ENCODE measurements around the gene SH3YL1.

SH3YL1 gene

DNA sequence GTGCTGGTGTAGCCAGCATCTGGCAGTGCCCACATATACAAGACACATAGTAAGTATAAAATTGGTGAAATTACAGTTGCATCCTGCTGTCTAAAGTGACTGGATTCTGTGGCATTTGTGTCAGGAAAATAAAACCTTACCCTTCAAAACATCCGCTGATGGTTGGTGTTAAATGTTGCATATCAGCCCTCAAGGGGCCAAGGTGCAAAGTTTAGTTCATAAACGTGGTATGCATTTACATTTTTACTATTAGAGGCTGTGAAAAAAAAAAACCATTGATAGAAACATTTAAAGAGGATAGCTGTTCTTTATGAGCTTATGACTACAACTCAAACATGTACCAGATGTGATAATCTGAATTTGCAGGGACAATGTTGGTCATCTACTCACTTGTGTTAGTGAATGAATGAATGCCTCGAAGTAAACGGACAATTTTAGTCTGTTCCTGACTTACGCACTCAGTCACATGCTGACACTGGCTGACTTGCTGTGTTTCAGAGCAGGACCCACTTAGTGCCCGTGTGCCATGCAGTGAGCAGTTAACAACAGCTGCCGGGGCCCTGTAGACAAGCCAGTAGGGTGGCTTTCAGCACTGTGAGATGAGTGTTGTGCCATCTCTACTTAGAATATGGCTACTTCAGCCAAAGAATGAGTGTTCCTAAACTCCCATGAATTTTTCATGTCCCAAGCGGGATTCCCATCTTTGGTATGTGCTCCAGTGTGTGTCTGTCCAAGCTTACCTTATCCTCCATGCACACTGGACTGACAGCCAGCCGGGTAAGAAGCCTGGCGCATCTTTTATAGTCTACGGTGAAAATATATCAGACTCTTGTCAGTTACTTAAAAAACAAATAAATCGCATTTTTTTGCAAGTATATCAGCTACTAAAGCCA is 18.8 kb upstream of the SH3YL1 start:
- no peak for DNase-seq

DNA sequence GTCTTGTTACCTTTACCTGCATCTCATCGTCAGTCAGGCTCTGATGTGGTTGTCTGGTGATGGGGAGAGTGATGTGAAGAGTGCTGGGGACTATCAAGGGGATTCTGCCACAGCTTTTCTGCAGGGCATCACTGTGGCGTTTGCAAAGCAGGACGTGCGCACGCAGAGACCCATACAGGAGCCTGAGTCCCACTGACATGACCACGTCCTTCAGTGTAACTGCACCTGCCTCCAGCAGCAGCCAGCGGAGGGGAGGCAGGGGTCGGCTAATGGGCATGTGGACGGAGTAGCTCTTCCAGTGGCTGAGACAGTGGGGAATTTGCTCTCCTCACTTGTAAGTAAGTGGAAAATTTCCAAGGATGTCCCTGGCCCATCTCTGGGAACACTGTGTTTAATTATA is 17.5 kb upstream of the SH3YL1 start:
- DNase-seq: no peak

DNA sequence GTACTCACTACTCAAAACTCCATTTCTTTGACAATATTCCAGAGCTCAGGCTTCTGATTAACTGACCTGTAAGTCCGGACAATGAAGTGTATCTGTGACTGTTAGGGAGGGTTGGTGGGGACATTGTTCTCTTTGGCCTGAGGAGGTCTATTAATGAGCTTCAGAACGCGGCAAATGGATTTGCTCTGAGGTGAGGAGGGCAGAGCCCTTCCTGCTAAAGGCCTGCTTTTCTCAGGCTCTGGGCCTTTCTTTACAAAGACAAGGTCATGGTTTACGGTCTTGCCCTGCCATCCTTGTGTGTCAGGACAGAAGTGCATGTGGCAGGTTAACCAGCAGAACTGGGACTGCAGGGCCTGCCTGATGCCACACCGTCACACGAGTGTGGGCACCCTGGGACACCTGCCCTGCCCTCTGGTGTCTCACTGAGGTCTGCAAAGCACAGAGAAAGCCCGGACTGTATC is 16.8 kb upstream of the SH3YL1 start:
- DNase-seq: peak; percentile 17

DNA sequence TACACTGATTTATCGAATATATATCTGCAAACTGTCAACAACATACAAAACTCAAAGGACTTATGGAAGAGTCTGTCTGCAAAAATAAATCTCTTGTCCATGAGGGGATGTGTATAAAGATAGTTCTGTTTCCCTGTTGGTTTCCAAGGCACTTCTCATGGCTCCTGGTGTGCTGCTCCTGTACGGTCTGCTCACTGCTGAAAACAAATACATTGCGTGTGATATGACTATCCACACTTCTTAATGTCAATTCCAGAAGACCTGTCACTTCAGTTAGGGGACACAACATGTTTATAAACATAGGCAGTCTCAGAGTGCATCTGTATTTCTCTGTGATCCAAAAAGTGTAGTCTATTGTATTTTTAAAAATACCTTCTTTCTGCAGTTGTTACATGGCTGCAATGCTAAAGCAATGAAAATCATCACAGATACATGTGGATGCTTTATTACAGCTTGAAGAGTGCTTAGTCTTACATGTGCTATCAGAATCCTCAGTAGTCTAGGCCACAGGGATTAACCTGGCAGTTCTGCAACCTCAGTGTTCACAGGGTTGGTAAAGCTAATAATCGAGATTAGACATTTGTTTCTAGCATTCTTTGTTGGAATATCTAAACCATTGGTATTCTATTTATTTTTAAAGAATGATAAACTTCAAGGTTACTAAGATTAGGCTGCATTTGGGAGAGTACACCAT is 16.3 kb upstream of the SH3YL1 start:
- DNase-seq: no peak

DNA sequence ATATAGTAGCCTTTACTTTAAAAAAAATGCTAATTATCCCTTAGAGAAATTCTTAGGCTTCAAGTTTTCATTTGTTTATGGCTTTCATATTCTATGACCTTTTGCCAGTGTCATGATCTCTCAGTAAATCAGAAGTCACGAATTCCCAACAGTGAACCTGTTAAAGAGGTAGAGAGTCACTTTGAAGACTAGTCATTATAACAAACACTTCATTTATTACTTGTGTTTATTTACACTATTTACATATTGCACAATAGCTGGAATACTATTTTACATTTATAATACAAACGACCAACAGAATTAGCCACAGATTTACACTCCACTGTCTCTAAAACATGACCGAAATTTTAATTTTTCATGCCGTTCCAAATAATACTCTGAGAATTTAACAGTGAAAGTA is 15.5 kb upstream of the SH3YL1 start:
- DNase-seq: no peak

DNA sequence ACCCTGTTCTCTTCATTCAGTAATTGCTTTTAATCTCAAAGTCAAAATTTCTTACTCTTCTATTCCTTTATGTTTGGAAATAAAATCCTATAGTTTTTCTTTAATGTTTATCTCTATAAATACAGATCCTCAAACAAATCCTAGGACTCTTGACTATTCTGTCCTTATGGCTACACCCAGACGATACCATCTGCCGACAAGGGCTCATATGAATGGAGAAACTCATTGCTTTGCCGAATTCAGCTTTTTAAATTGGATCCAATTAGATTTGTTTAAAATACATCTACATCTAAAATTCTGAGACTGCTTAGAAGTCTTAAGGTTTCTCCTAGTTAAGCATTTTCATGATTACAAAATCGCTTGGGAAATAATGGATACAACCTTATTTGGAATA is 15.1 kb upstream of the SH3YL1 start:
- no peak for DNase-seq

DNA sequence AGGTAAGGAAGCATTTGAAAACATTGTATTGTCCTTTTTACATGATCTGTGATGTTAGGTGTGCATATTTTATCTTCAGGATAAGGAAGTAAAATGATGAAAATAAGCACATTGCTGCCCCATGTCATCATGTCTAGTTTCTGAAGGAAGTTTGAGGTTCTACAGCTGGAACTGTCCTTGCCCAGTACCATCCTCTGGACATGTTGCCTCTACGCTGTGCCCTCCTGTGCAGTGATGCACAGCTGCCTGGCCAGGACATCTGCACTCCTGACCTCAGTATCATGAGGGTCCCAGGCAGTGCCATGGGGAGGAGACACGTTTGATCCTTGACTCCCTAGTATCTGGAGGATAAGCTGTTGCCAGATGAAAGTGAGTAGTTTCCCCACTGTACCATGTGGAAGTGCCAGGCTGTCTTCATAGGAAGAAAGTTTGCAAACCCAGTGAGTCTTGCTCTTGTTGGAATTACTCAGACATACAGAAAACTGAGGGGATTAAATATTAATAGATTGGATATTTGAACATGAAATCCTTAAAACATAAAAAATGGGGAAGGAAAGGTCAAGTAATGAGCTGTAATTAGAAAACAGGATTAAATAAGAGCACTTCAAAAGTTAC is 14.6 kb upstream of the SH3YL1 start:
- no peak for DNase-seq

DNA sequence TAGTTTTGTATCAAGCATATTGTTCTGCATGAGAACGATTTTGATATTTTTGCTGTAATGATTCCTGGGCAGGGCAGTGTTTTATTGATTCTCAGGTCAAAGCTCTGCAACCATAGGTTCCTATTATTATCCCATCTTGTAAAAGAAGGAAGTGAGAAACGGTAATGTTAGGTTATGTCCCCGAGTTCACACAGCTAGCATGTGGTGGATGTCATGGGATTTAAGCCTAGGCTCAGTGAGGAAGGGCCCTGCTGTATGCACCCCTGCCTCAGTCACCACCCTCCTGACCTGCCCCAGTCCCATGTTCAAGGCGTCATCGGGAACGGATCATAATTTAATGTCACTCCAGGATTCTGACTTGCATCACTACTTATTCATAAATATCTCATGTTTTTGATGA is 11.6 kb upstream of the SH3YL1 start:
- DNase-seq: no peak

DNA sequence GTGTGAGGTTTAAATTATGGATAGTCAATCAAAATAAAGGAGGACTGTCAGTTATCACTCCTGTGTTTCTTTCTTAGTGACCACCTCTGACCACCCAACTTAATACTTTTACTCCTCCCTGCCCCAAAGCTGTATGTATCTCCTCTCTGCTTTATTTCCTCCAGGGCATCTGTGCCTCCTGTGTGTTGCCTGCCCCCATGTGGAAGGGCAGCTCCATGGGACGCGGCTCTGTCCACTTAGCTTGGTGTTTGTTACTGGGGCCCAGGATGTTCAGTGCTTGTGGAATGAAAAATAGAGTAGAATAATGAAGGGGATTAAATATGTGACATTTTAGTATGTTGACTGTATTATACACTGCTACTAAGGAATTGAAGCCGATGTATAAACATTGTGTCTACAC is 10.7 kb upstream of the SH3YL1 start:
- no peak for DNase-seq

DNA sequence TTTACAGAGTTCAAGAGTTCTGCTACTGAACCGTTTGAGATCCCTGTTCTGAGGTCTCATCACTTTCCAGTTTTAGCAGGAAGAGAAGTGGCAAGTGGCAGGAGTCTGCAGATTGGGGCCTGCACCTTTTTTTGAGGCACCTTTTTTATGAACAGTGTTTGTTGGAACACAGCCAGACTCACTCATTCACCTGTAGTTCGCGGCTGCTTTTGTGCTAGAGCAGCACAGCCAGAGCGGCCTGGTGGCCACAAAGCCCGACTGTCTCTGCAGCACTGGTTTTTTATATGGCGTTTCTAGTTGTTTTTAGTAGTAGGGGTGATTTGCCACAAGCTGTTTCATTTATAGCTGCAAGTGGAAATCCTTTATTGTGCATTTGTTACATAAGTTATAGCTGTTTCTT is 9.5 kb upstream of the SH3YL1 start:
- DNase-seq: no peak

DNA sequence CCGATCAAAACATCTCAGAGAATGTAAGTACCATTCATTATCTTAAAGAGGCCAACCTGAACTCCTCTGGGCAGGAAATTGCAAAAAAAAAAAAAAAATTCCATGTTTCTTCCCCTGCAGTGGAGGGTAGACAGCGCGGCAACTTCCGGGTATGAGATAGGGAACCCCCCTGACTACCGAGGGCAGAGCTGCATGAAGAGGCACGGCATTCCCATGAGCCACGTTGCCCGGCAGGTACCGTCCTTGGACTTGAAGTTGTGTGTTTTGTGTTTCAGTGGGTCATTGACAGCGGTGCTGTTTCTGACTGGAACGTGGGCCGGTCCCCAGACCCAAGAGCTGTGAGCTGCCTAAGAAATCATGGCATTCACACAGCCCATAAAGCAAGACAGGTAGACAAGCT is 8.1 kb upstream of the SH3YL1 start:
- DNase-seq: no peak

DNA sequence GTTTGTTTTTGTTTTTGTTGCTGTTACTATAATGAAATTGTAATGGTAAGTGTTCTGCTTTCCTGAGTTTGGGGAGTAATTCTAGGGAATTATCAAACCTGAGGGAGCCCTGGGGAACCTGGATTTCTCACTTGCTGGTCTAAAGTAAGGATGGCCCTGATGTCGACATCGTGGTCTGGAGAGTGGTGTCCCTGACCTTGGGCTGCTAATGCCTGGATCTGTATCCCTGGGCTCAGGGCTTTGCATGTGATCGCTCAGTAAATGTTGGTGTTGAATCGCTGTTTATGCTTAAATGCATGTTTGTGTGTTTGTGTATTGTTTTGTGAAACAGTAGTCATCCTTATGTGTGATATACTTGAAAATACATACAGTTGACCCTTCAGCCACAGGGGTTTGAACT is 7.0 kb upstream of the SH3YL1 start:
- DNase-seq: no peak

DNA sequence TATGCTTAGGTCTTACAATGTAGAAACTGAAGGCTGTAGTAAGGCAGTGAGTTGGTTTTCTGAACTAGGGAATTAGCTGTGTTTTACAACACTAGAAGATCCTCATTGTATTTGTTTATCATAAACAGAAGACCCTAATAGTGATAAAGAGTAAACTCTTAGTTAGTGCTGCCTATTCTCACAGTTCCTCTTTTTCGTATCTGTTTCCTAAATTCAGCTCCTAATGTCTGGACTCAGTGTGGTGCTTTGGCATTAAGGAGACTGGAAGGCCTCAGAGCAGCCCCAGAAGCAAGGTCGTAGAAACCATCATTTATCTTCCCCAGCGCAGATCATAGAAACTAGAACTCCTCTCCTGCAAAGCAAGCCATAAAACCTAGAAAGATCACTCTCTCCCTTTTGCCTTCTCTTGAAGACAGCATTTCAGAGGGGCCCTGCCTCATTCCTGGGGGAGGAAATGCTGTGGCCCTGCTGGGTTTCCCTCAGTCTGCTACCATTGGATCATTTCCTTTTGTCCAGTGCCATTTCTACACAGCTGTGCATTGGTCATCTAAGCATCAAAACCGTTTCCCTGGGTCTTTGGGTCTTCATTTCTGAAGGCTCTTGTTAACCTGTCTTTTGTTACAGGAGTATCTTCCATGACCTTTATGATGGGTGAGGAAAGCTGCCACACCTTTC is 5.7 kb upstream of the SH3YL1 start:
- no peak for DNase-seq

DNA sequence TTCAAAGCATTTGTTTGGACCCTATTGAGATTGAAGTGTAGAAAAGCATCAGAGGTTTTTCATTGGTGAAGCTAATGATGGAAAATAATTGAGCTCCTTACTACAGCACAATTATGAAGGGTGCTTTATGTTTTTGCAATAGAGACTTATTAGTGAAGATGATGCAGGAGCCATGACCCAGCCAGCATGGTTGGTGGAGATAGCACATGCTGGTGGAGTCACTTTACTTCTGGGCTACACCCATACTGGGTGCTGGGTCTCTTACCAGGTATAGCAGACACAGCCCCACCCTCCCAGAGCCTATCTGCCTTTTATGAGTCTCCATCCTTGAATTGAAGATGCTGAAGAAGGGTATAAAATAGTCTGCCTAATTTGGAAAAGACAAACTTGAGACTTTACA is 4.5 kb upstream of the SH3YL1 start:
- no peak for DNase-seq

DNA sequence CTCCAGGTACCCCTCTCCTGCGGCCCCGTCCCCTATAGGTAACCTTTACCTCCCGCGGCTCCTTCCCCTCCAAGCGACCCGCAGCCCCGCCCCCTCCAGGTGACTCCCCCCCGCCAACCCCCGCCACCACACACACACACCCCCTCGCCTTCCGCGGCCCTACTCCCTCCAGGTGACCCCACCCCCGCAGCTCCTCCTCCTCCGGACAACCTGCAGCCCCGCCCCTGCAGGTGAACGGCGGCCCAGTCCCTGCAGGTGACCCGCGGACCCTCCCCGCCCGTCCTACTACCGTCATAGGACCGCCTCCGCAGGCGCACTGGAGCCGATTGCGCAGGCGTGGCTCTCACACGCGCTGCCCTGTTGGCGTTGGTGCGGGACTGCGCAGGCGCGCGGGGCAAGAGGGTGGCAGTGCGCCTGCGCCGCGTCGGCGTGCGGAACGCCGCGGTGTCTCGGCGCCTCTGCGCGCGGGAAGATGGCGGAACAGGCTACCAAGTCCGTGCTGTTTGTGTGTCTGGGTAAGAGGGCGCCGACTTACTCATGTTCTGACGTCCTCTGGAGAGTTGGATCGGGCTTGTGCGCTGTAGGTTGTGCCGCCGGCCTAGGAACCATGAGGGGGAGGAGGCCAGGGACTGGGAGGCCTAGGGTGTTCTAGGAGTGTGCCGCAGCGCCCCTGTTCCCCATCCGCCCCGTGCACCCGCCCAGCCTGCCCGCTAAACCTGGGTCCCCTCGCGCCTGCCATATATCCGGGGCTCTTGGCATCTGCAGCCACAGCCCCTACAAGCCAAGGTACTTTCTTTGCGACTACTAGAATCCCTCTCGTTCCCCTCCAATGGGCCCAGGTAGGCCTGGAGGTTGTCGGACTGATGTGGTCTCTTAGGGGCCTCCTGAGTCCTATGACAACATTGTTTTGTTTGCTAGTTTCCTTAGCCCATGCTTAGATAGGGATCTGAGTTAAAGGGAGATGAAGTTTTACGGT is 949 bp upstream of the SH3YL1 start, which contains the start of gene ACP1:
ACP1 (plus strand) TSS at position 455 of the 976 bp plus-strand sequence; CDS start at position 473, 18 bp downstream.
- peak; percentile 97 for DNase-seq

DNA sequence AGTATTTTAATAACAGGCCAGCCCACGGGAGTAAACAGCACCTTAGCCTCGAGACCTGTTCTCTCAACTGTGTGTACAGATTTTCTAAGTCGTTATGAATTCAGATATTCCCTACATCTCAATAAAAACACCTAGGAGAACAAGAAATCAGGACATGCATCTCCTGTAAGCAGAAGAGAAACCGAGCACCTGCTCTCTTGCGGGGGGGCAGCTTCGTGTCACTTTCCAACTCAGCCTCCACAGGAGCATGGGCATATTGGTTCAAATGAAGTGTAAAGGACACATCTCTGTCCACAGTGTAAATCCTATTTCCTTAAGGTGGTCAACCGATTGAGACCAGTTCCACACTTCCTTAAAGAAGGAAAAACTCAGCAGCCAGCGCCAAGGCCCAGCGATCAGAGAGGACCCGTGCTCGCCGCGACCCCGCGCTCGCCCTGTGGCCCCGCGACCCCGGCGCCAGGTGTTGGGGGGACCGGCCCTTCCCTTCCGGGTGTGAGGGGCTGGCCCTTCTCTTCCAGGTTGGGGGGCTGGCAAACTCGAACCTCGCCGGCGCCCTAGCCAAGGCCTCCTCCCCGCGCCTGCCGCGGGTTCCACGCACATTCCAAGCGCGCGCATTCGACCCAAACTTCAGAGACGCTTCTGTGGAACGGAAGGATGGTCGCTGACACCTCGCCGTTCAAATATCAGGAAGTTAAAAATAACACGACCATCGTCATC is 652 bp downstream of the SH3YL1 start:
- DNase-seq: no peak

DNA sequence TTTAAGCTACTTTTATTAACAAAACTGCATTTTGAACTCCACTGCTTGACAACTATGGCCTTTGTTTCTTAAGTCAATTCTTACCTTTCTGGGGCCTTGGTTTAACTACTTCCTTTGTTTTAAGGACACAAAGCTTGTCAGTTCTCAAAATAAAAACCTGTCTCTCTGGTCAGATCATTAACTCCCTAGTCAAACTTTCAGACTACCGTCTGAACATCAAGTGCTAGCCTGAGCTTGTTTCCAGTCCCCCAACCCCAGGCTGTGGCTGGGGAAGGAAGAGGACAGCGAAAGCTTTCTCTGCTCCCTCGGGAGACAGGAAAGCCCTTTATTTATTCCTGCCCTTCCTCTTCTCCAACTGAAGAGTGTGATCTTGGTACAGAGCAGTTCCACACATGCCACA is 1.7 kb downstream of the SH3YL1 start:
- no peak for DNase-seq

DNA sequence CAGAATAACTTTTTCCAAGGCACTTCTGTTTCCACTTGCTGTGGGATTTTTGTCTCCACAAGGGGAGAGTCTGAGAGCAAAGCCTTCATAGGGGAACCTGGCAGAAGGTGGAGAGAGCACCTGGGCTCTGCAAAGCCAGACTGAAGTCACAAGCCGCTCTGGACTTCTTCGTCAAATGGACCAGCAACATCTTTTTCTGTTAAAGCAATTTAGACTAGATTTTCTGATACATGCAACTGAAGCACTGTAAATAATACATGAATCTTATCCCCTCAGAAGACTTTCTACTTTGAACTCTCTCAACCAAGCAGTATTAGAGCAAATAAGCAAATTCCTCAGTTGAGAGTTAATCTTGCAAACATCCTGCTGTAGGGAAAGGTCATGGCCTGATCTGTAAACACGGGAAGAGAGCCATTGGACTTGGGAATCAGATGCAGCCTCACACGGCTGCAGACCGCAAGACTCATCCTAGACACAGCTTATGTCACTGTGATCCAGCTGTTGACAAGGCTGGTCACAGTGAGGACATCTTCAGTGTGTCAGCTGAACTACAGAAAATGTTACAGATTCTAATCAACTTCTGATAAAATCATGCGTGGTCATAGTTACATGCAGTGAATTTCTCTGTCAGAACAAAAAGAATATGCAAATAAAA is 3.2 kb downstream of the SH3YL1 start:
- DNase-seq: no peak

DNA sequence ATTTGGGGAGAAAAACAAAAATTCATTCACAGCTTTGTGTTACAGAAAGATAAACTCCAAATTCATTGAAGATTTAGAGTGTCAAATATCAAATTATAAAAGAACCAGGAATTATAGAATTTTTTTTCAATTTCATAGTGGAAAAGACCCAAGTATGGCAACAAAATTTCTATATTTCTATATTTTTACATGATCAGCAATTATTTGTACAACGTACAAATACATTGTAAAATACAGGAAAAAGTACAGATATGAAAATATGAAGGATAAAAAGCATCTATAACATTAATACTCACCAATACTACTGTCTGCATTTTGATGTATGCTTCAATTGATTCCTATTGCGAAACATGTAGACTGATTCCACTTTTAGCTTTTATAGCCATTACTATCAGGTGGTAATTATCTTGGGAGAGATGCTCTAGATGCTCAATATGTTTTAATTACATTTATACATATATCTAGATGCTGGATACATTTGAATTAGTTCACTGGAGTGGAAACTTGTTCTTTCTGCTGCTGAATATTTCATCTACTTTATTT is 4.0 kb downstream of the SH3YL1 start:
- DNase-seq: no peak

DNA sequence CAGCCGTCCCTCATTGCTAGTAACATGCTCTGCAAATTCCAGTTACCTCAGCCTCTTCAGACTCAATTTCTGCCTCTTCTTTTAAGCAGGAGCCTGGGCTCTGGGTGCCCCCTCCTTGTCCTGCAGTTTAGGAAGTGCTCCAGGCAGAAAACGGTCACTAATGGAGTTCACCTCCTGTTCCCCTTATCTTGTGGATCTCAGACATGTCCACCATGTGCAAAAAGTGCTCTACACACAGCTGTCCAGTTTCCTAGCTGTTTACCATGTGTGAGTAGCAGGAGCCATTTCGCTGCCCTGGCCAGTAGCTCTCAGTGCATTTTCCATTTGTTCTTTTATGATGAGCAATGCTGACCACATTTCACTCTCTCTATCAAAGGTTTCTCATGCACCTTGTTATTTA is 4.9 kb downstream of the SH3YL1 start:
- no peak for DNase-seq

Measured in eye (tissue), 1 donor.